ENCODE measurements around the gene CSNK2B.

Gene CSNK2B

DNA sequence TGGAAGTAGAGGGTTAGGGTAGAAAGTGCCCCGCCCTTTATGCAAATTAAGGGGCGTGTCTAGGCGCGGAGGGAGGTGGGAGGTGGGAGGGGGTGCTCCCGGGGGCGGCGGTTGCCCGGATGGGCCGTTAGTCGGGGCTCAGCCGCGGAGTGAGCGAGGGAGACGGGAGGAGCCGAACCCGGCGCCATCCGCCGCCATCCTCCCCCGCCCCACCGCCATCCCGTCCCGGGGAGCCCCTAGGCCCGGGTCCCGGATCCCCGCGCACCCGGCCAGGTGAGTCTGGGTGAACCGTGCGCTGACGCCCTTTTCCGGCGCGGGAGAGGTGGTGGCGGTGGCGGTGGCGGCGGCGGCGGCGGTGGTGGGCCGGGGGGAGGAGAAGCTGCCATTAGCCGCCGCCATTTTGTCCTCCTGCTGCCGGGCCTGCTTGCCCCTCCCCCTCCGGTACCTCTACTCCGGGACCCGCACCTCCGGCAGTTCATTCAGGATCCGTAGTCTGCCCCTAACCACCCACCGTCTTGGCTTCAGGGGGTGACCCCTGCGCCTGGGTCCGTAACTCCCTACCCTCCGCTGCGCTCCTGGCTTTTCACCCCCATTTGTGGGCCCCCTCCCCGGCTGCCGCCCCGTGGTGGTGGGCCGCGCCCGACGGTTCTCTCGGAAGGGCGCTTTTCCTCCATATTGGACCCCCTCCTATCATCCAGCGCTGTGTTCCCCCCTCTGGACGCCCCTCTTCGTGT lies 45.1 kb upstream of the CSNK2B start, which contains the start of gene PRRC2A (continued):
- no peak for TF ChIP-seq ZNF670 (tag by site-specific recombination; IDR thresholded peaks at IDR 0.05; ENCODE audit: low read depth)
- TF ChIP-seq ZNF324 (tag by site-specific recombination; IDR thresholded peaks at IDR 0.05): peak; percentile 84; the same call in 1 of the 2 replicates
- no peak for TF ChIP-seq SALL2 (tag by site-specific recombination; IDR thresholded peaks at IDR 0.05; ENCODE audit: borderline replicate concordance)
- no peak for TF ChIP-seq ZNF169 (tag by site-specific recombination; IDR thresholded peaks at IDR 0.05)
- TF ChIP-seq SETDB1 (IDR thresholded peaks at IDR 0.05; ENCODE audit: insufficient read length, low read length): no peak
- no peak for TF ChIP-seq ZNF274 (IDR thresholded peaks at IDR 0.05; ENCODE audit: low read length)
- TF ChIP-seq ZNF274 (tag by site-specific recombination; IDR thresholded peaks at IDR 0.05; ENCODE audit: borderline replicate concordance): no peak
- TF ChIP-seq ZNF391 (tag by site-specific recombination; IDR thresholded peaks at IDR 0.05; ENCODE audit: borderline replicate concordance, low read depth): peak; percentile 89; the same call in 1 of the 2 replicates
- no peak for TF ChIP-seq ZNF175 (tag by site-specific recombination; IDR thresholded peaks at IDR 0.05)
- TF ChIP-seq BCL11A (tag by site-specific recombination; IDR thresholded peaks at IDR 0.05; ENCODE audit: low read depth): no peak
- TF ChIP-seq ZXDB (tag by site-specific recombination; IDR thresholded peaks at IDR 0.05): peak; percentile 87
- TF ChIP-seq, protein P1, sequence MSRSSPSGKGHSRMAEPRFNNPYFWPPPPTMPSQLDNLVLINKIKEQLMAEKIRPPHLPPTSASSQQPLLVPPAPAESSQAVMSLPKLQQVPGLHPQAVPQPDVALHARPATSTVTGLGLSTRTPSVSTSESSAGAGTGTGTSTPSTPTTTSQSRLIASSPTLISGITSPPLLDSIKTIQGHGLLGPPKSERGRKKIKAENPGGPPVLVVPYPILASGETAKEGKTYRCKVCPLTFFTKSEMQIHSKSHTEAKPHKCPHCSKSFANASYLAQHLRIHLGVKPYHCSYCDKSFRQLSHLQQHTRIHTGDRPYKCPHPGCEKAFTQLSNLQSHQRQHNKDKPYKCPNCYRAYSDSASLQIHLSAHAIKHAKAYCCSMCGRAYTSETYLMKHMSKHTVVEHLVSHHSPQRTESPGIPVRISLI (tag by site-specific recombination; IDR thresholded peaks at IDR 0.05): no peak; the same call in 1 of the 2 replicates
- TF ChIP-seq, protein P2, sequence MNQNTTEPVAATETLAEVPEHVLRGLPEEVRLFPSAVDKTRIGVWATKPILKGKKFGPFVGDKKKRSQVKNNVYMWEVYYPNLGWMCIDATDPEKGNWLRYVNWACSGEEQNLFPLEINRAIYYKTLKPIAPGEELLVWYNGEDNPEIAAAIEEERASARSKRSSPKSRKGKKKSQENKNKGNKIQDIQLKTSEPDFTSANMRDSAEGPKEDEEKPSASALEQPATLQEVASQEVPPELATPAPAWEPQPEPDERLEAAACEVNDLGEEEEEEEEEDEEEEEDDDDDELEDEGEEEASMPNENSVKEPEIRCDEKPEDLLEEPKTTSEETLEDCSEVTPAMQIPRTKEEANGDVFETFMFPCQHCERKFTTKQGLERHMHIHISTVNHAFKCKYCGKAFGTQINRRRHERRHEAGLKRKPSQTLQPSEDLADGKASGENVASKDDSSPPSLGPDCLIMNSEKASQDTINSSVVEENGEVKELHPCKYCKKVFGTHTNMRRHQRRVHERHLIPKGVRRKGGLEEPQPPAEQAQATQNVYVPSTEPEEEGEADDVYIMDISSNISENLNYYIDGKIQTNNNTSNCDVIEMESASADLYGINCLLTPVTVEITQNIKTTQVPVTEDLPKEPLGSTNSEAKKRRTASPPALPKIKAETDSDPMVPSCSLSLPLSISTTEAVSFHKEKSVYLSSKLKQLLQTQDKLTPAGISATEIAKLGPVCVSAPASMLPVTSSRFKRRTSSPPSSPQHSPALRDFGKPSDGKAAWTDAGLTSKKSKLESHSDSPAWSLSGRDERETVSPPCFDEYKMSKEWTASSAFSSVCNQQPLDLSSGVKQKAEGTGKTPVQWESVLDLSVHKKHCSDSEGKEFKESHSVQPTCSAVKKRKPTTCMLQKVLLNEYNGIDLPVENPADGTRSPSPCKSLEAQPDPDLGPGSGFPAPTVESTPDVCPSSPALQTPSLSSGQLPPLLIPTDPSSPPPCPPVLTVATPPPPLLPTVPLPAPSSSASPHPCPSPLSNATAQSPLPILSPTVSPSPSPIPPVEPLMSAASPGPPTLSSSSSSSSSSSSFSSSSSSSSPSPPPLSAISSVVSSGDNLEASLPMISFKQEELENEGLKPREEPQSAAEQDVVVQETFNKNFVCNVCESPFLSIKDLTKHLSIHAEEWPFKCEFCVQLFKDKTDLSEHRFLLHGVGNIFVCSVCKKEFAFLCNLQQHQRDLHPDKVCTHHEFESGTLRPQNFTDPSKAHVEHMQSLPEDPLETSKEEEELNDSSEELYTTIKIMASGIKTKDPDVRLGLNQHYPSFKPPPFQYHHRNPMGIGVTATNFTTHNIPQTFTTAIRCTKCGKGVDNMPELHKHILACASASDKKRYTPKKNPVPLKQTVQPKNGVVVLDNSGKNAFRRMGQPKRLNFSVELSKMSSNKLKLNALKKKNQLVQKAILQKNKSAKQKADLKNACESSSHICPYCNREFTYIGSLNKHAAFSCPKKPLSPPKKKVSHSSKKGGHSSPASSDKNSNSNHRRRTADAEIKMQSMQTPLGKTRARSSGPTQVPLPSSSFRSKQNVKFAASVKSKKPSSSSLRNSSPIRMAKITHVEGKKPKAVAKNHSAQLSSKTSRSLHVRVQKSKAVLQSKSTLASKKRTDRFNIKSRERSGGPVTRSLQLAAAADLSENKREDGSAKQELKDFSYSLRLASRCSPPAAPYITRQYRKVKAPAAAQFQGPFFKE (tag by site-specific recombination; IDR thresholded peaks at IDR 0.05; ENCODE audit: borderline replicate concordance): no peak
- TF ChIP-seq, protein P3, sequence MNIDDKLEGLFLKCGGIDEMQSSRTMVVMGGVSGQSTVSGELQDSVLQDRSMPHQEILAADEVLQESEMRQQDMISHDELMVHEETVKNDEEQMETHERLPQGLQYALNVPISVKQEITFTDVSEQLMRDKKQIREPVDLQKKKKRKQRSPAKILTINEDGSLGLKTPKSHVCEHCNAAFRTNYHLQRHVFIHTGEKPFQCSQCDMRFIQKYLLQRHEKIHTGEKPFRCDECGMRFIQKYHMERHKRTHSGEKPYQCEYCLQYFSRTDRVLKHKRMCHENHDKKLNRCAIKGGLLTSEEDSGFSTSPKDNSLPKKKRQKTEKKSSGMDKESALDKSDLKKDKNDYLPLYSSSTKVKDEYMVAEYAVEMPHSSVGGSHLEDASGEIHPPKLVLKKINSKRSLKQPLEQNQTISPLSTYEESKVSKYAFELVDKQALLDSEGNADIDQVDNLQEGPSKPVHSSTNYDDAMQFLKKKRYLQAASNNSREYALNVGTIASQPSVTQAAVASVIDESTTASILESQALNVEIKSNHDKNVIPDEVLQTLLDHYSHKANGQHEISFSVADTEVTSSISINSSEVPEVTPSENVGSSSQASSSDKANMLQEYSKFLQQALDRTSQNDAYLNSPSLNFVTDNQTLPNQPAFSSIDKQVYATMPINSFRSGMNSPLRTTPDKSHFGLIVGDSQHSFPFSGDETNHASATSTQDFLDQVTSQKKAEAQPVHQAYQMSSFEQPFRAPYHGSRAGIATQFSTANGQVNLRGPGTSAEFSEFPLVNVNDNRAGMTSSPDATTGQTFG (tag by site-specific recombination; IDR thresholded peaks at IDR 0.05; ENCODE audit: borderline replicate concordance): no peak
- TF ChIP-seq ZNF544 (tag by site-specific recombination; IDR thresholded peaks at IDR 0.05): no peak
- TF ChIP-seq, protein P4, sequence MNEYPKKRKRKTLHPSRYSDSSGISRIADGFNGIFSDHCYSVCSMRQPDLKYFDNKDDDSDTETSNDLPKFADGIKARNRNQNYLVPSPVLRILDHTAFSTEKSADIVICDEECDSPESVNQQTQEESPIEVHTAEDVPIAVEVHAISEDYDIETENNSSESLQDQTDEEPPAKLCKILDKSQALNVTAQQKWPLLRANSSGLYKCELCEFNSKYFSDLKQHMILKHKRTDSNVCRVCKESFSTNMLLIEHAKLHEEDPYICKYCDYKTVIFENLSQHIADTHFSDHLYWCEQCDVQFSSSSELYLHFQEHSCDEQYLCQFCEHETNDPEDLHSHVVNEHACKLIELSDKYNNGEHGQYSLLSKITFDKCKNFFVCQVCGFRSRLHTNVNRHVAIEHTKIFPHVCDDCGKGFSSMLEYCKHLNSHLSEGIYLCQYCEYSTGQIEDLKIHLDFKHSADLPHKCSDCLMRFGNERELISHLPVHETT (tag by site-specific recombination; IDR thresholded peaks at IDR 0.05): peak; percentile 19; the same call in 1 of the 2 replicates
- peak; percentile 67; the same call in 1 of the 2 replicates for TF ChIP-seq KLF7 (tag by site-specific recombination; IDR thresholded peaks at IDR 0.05; ENCODE audit: borderline replicate concordance)
- TF ChIP-seq, protein P5, sequence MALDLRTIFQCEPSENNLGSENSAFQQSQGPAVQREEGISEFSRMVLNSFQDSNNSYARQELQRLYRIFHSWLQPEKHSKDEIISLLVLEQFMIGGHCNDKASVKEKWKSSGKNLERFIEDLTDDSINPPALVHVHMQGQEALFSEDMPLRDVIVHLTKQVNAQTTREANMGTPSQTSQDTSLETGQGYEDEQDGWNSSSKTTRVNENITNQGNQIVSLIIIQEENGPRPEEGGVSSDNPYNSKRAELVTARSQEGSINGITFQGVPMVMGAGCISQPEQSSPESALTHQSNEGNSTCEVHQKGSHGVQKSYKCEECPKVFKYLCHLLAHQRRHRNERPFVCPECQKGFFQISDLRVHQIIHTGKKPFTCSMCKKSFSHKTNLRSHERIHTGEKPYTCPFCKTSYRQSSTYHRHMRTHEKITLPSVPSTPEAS (tag by site-specific recombination; IDR thresholded peaks at IDR 0.05): peak; percentile 36; the same call in 1 of the 2 replicates
- TF ChIP-seq KLF10 (tag by site-specific recombination; IDR thresholded peaks at IDR 0.05): peak; percentile 68; the same call in 1 of the 2 replicates
- no peak; the same call in 1 of the 2 replicates for TF ChIP-seq ZSCAN23 (tag by site-specific recombination; IDR thresholded peaks at IDR 0.05)
- TF ChIP-seq MYNN (tag by site-specific recombination; IDR thresholded peaks at IDR 0.05; ENCODE audit: borderline replicate concordance): no peak
- peak; percentile 74 for TF ChIP-seq ZNF660 (tag by site-specific recombination; IDR thresholded peaks at IDR 0.05)
- peak; percentile 92 for TF ChIP-seq KLF16 (tag by site-specific recombination; IDR thresholded peaks at IDR 0.05)
- TF ChIP-seq ZBTB21 (tag by site-specific recombination; IDR thresholded peaks at IDR 0.05): no peak; the same call in 1 of the 2 replicates
- peak; percentile 72; the same call in 1 of the 2 replicates for TF ChIP-seq ZBTB20 (tag by site-specific recombination; IDR thresholded peaks at IDR 0.05)
- TF ChIP-seq ZNF776 (tag by site-specific recombination; IDR thresholded peaks at IDR 0.05; ENCODE audit: borderline replicate concordance): no peak
- TF ChIP-seq ZNF302 (tag by site-specific recombination; IDR thresholded peaks at IDR 0.05; ENCODE audit: low read depth): no peak
- TF ChIP-seq GLIS1 (tag by site-specific recombination; IDR thresholded peaks at IDR 0.05): no peak
